RWPE2 (cell line): Measurements from ENCODE around the gene SIT1.

Experiments
- ATAC-seq: fragments of 200-7000 bp; cut with Tn5 transposase; 3 replicates; pipeline ENCODE4 v1.9.1; 2021; ENCODE audit warnings: low read depth
- DNase-seq: peaks from one replicate; pipeline ENCODE4 v3.0.0-alpha.2; 2020; ENCODE audit warnings: low spot score
- H3K27ac ChIP-seq: fragments of 450-650 bp; 2 replicates; pipeline ENCODE4 v1.5.1; 2017; ENCODE audit warnings: mild to moderate bottlenecking; ENCODE audit not compliant: poor library complexity, severe bottlenecking
- H3K27me3 ChIP-seq: fragments of 250-450 bp; sonication (Bioruptor Pico); 2 replicates; pipeline ENCODE4 v1.5.1; 2021; ENCODE audit warnings: mild to moderate bottlenecking, moderate library complexity; ENCODE audit not compliant: insufficient read depth, poor library complexity, severe bottlenecking
- H3K36me3 ChIP-seq: fragments of 250-450 bp; sonication (Bioruptor Pico); 2 replicates; pipeline ENCODE4 v1.5.1; 2020; ENCODE audit warnings: low read depth, mild to moderate bottlenecking, moderate library complexity
- H3K4me1 ChIP-seq: fragments of 250-450 bp; sonication (Bioruptor Pico); 2 replicates; pipeline ENCODE4 v1.5.1; 2021; ENCODE audit warnings: mild to moderate bottlenecking, moderate library complexity; ENCODE audit not compliant: insufficient read depth, poor library complexity, severe bottlenecking
- H3K4me3 ChIP-seq: fragments of 250-450 bp; sonication (Bioruptor Pico); 2 replicates; pipeline ENCODE4 v1.5.1; 2021; ENCODE audit warnings: mild to moderate bottlenecking, moderate library complexity; ENCODE audit not compliant: severe bottlenecking
- H3K9me3 ChIP-seq: fragments of 250-450 bp; sonication (Bioruptor Pico); 2 replicates; pipeline ENCODE4 v1.5.1; 2021; ENCODE audit warnings: mild to moderate bottlenecking, moderate library complexity; ENCODE audit not compliant: severe bottlenecking
- CTCF ChIP-seq: fragments of 450-650 bp; IDR thresholded peaks from one replicate; pipeline ENCODE4 v1.5.1; 2017; ENCODE audit warnings: mild to moderate bottlenecking, moderate library complexity; ENCODE audit not compliant: poor library complexity, severe bottlenecking

Gene SIT1

GRCh38 chr9:35605351-35606137, 45.2 kb downstream of the SIT1 start:
- TF ChIP-seq CTCF: no peak
- peak overlapping the region; percentile 82 for H3K4me3 ChIP-seq
- ATAC-seq (no peak; the same call in 2 of the 3 replicates), DNase-seq (no peak)
- H3K27me3 ChIP-seq: no peaks in the 10 kb centered on the region
- H3K4me1 ChIP-seq: peaks cover 5% of the 10 kb centered on the region
- H3K36me3 ChIP-seq: no peaks in the 10 kb centered on the region
- H3K9me3 ChIP-seq: no peaks in the 10 kb centered on the region
- peak overlapping the region; percentile 67 for H3K27ac ChIP-seq

GRCh38 chr9:35604578-35605350, 46.0 kb downstream of the SIT1 start, which contains the start of gene TESK1:
Gene TESK1 (plus strand): TSS chr9:35605262. CDS start chr9:35605620, 358 bp downstream.
- no peak for TF ChIP-seq CTCF
- Histone ChIP-seq H3K27ac (peak within 1 kb of the TSS; percentile 67), H3K4me3 (peak within 1 kb of the TSS; percentile 82), H3K4me1 (peaks cover 5% of the 10 kb centered on the region), H3K36me3 (no peaks in the 10 kb centered on the region), H3K9me3 (no peaks in the 10 kb centered on the region), H3K27me3 (no peaks in the 10 kb centered on the region)
- DNase-seq: peak; percentile 86
- peak; percentile 42 for ATAC-seq

GRCh38 chr9:35603986-35604577, 46.6 kb downstream of the SIT1 start:
- peaks cover 5% of the 10 kb centered on the region for H3K4me1 ChIP-seq
- no peaks in the 10 kb centered on the region for H3K36me3 ChIP-seq
- peak; percentile 98 for TF ChIP-seq CTCF
- no peaks in the 10 kb centered on the region for H3K9me3 ChIP-seq
- H3K27me3 ChIP-seq: no peaks in the 10 kb centered on the region
- ATAC-seq: peak; percentile 88
- peak overlapping the region; percentile 67 for H3K27ac ChIP-seq
- H3K4me3 ChIP-seq: peak overlapping the region; percentile 82
- peak; percentile 99 for DNase-seq

- ATAC-seq: no peak
- H3K4me1 ChIP-seq: peaks cover 5% of the 10 kb centered on the region
Measured at GRCh38 chr9:35603506-35603985, 47.2 kb downstream of the SIT1 start.

More at GRCh38 chr9:35603506-35603985, 47.2 kb downstream of the SIT1 start:
- Histone ChIP-seq H3K36me3 (no peaks in the 10 kb centered on the region), H3K27me3 (no peaks in the 10 kb centered on the region), H3K4me3 (peak overlapping the region; percentile 23), H3K27ac (peak overlapping the region; percentile 67), H3K9me3 (no peaks in the 10 kb centered on the region)
- TF ChIP-seq CTCF: no peak
- DNase-seq: no peak
